H9 (cell line): ENCODE data around the gene SPNS3. TPM values are rescaled to one million over a fixed set of nuclear protein-coding genes. Genes with fewer than 3 reads are reported as not detected.

Source experiments
- DNase-seq: peaks from one replicate; pipeline ENCODE4 v3.0.0-alpha.2; 2017
- H2AFZ ChIP-seq: one replicate; pipeline ENCODE4 v1.6.1; 2013; ENCODE audit warnings: mild to moderate bottlenecking, low read length, control low read depth, moderate library complexity
- H2AK5ac ChIP-seq: 2 replicates; pipeline ENCODE4 v1.6.1; 2013; ENCODE audit warnings: low read length, control low read depth, mixed read lengths; ENCODE audit not compliant: insufficient read length
- H2BK120ac ChIP-seq: one replicate; pipeline ENCODE4 v1.6.1; 2013; ENCODE audit warnings: low read depth, mild to moderate bottlenecking, low read length, control low read depth, inconsistent platforms; ENCODE audit not compliant: poor library complexity, severe bottlenecking
- H2BK12ac ChIP-seq: 2 replicates; pipeline ENCODE4 v1.6.1; 2013; ENCODE audit warnings: low read length, control low read depth, mixed read lengths, low read depth; ENCODE audit not compliant: insufficient read length
- H2BK15ac ChIP-seq: 2 replicates; pipeline ENCODE4 v1.6.1; 2013; ENCODE audit warnings: low read depth, low read length, control low read depth
- H2BK20ac ChIP-seq: one replicate; pipeline ENCODE4 v1.6.1; 2013; ENCODE audit warnings: low read depth, mild to moderate bottlenecking, low read length, control low read depth, inconsistent platforms; ENCODE audit not compliant: poor library complexity, severe bottlenecking
- H2BK5ac ChIP-seq: 2 replicates; pipeline ENCODE4 v1.6.1; 2013; ENCODE audit warnings: low read length, control low read depth, mixed read lengths; ENCODE audit not compliant: insufficient read length
- H3K14ac ChIP-seq: 2 replicates; pipeline ENCODE4 v1.6.1; 2013; ENCODE audit warnings: low read length, control low read depth; ENCODE audit not compliant: insufficient read depth
- H3K18ac ChIP-seq: 2 replicates; pipeline ENCODE4 v1.6.1; 2013; ENCODE audit warnings: low read depth, mild to moderate bottlenecking, mixed read lengths, low read length, control low read depth; ENCODE audit not compliant: insufficient read length
- H3K23ac ChIP-seq: 2 replicates; pipeline ENCODE4 v1.6.1; 2013; ENCODE audit warnings: low read length, control low read depth, mixed read lengths, low read depth; ENCODE audit not compliant: insufficient read length
- H3K23me2 ChIP-seq: 2 replicates; pipeline ENCODE4 v1.6.1; 2013; ENCODE audit warnings: low read depth, mild to moderate bottlenecking, mixed read lengths, low read length, control low read depth; ENCODE audit not compliant: insufficient read length, poor library complexity, severe bottlenecking
- H3K27ac ChIP-seq: 2 replicates; pipeline ENCODE4 v1.5.1; 2013; ENCODE audit warnings: low read length, control low read depth, mixed read lengths, low read depth; ENCODE audit not compliant: insufficient read length
- H3K27me3 ChIP-seq: 2 replicates; pipeline ENCODE4 v1.6.1; 2013; ENCODE audit warnings: low read length, control low read depth, inconsistent platforms; ENCODE audit not compliant: insufficient read depth
- H3K4ac ChIP-seq: 2 replicates; pipeline ENCODE4 v1.6.1; 2013; ENCODE audit warnings: low read depth, mild to moderate bottlenecking, control low read depth, inconsistent platforms, low read length, moderate library complexity
- H3K4me1 ChIP-seq: 2 replicates; pipeline ENCODE4 v1.6.1; 2013; ENCODE audit warnings: low read length, control low read depth, inconsistent platforms; ENCODE audit not compliant: insufficient read depth
- H3K4me2 ChIP-seq: 2 replicates; pipeline ENCODE4 v1.6.1; 2013; ENCODE audit warnings: low read length, control low read depth, mixed read lengths; ENCODE audit not compliant: insufficient read length, insufficient read depth
- H3K56ac ChIP-seq: 2 replicates; pipeline ENCODE4 v1.6.1; 2013; ENCODE audit warnings: low read depth, mild to moderate bottlenecking, mixed read lengths, low read length, control low read depth; ENCODE audit not compliant: insufficient read length
- H3K79me1 ChIP-seq: 2 replicates; pipeline ENCODE4 v1.6.1; 2013; ENCODE audit warnings: low read depth, mild to moderate bottlenecking, moderate library complexity, low read length, control low read depth, inconsistent platforms; ENCODE audit not compliant: insufficient read depth, poor library complexity, severe bottlenecking
- H3K79me2 ChIP-seq: 2 replicates; pipeline ENCODE4 v1.6.1; 2013; ENCODE audit warnings: low read length, control low read depth, inconsistent platforms; ENCODE audit not compliant: insufficient read depth
- H3K9ac ChIP-seq: 2 replicates; pipeline ENCODE4 v1.6.1; 2013; ENCODE audit warnings: low read length, control low read depth, mixed read lengths; ENCODE audit not compliant: insufficient read length; ENCODE audit errors: extremely low read depth
- H3K9me3 ChIP-seq: one replicate; pipeline ENCODE4 v1.6.1; 2013; ENCODE audit warnings: low read depth, low read length, inconsistent platforms; ENCODE audit not compliant: control insufficient read depth
- H3T11ph ChIP-seq: one replicate; pipeline ENCODE4 v1.6.1; 2013; ENCODE audit warnings: mild to moderate bottlenecking, low read length, control low read depth, inconsistent platforms
- H4K20me1 ChIP-seq: one replicate; pipeline ENCODE4 v1.6.1; 2013; ENCODE audit not compliant: control insufficient read depth, insufficient read length, insufficient read depth
- H4K5ac ChIP-seq: 2 replicates; pipeline ENCODE4 v1.6.1; 2013; ENCODE audit warnings: low read depth, mild to moderate bottlenecking, mixed read lengths, low read length, control low read depth; ENCODE audit not compliant: insufficient read length
- H4K8ac ChIP-seq: replicated peaks from 2 replicates; pipeline ENCODE4 v1.6.1; 2013; ENCODE audit warnings: low read length, control low read depth, mixed read lengths, low read depth; ENCODE audit not compliant: insufficient read length
- H4K91ac ChIP-seq: 2 replicates; pipeline ENCODE4 v1.6.1; 2013; ENCODE audit warnings: low read depth, mild to moderate bottlenecking, moderate library complexity, mixed read lengths, low read length, control low read depth; ENCODE audit not compliant: insufficient read length
- H3K27ac Mint-ChIP-seq, 3 experiments: 2 replicates in 2 of 3; 3 replicates in 1 of 3; pipeline ENCODE4 v1.8.0; 2020 to 2021; ENCODE audit warnings: mixed read lengths in 3 of 3, mild to moderate bottlenecking in 1 of 3, moderate library complexity in 1 of 3
- H3K27me3 Mint-ChIP-seq: 2 replicates; pipeline ENCODE4 v1.8.0; 2021; ENCODE audit warnings: low read depth, mild to moderate bottlenecking, moderate library complexity, mixed read lengths
- H3K36me3 Mint-ChIP-seq, 3 experiments: 2 replicates in 2 of 3; 3 replicates in 1 of 3; pipeline ENCODE4 v1.8.0; 2020 to 2021; ENCODE audit warnings: low read depth in 3 of 3, mixed read lengths in 3 of 3; ENCODE audit not compliant: insufficient read depth in 1 of 3
- H3K4me1 Mint-ChIP-seq, 2 experiments: 2 replicates each; pipeline ENCODE4 v1.8.0; 2020; ENCODE audit warnings: mixed read lengths in 2 of 2
- H3K4me3 Mint-ChIP-seq, 2 experiments: 2 replicates in 1 of 2; 3 replicates in 1 of 2; pipeline ENCODE4 v1.8.0; 2020 to 2021; ENCODE audit warnings: mild to moderate bottlenecking in 2 of 2, mixed read lengths in 2 of 2, moderate library complexity in 1 of 2
- H3K9me3 Mint-ChIP-seq, 2 experiments: 2 replicates in 1 of 2; 3 replicates in 1 of 2; pipeline ENCODE4 v1.8.0; 2020; ENCODE audit warnings: mild to moderate bottlenecking in 2 of 2, mixed read lengths in 2 of 2, moderate library complexity in 1 of 2
- CTCF ChIP-seq: fragments of 200-600 bp; sonication (generic); conservative IDR thresholded peaks from 3 replicates; pipeline ENCODE4 v1.8.0; 2021; ENCODE audit warnings: antibody characterized with exemption, mild to moderate bottlenecking
- WGBS: extraction: QIAGEN DNeasy Blood & Tissue Kit; methylation state at CpG from one replicate; pipeline ENCODE4 v1.1.7; 2013; ENCODE audit warnings: missing lambda C conversion rate, low lambda C conversion rate, mixed read lengths; ENCODE audit not compliant: insufficient read length; ENCODE audit errors: extremely low coverage; 5-methylcytosine and 5-hydroxymethylcytosine counted together
- total RNA-seq: library from RNA; stranded (reverse); gene quantifications from 2 replicates; pipeline ENCODE4 v1.2.1, GENCODE V29; 2021

Gene SPNS3
- total RNA-seq, 1 experiment from 2014 or later = not detected

GRCh38 chr17:4394208-4395110, 39.3 kb upstream of the SPNS3 start:
- H3K4me1 ChIP-seq = peaks cover 12% of the 10 kb centered on the region; the same call in 1 of the 2 replicates
- peak overlapping the region; percentile 21 for H3K4ac ChIP-seq
- H3K56ac ChIP-seq = no peak overlapping the region
- peak overlapping the region; percentile 94; the same call in 1 of the 2 replicates for H2BK15ac ChIP-seq
- H2BK5ac ChIP-seq = no peak overlapping the region
- no peaks in the 10 kb centered on the region for H3K9me3 ChIP-seq
- H4K8ac ChIP-seq = no peak overlapping the region
- H3K9me3 Mint-ChIP-seq = peaks cover 0 to 3% of the 10 kb centered on the region in 2 experiments; a peak in 1 of 5 replicates
- no peaks in the 10 kb centered on the region for H3K36me3 Mint-ChIP-seq
- peak overlapping the region; percentile 85 to 96 (median 96) for H3K27ac Mint-ChIP-seq
- H3K4me1 Mint-ChIP-seq = peaks cover 33 to 38% of the 10 kb centered on the region in 2 experiments
- peak overlapping the region; percentile 87 for H4K91ac ChIP-seq
- H2BK12ac ChIP-seq = peak overlapping the region; percentile 97
- H3K79me2 ChIP-seq = no peaks in the 10 kb centered on the region
- no peaks in the 10 kb centered on the region for H4K20me1 ChIP-seq
- no peak overlapping the region for H3K27ac ChIP-seq
- no peaks in the 10 kb centered on the region for H3K27me3 Mint-ChIP-seq
- no peak overlapping the region for H2AFZ ChIP-seq
- H3K4me2 ChIP-seq = no peak overlapping the region
- H3K79me1 ChIP-seq = no peaks in the 10 kb centered on the region
- WGBS = no CpG with 5 or more reads among the region's 5 CpGs
- H3T11ph ChIP-seq = no peak overlapping the region
- H3K14ac ChIP-seq = no peak overlapping the region; the same call in 1 of the 2 replicates
- peak overlapping the region; percentile 98 for H2AK5ac ChIP-seq
- peak overlapping the region; percentile 58 for H3K18ac ChIP-seq
- peaks cover 3% of the 10 kb centered on the region for H3K23me2 ChIP-seq
- no peak for TF ChIP-seq CTCF
- H3K9ac ChIP-seq = no peak overlapping the region
- no peak overlapping the region for H3K23ac ChIP-seq
- H3K4me3 Mint-ChIP-seq = peak overlapping the region in 1 of 2 experiments; percentile 27; a peak in 4 of 5 replicates
- DNase-seq = no peak
- no peak overlapping the region for H4K5ac ChIP-seq
- no peaks in the 10 kb centered on the region for H3K27me3 ChIP-seq
- no peak overlapping the region for H2BK20ac ChIP-seq
- peak overlapping the region; percentile 57 for H2BK120ac ChIP-seq
